HG02588 (cell line): ENCODE data around the gene TTC23L.
A peak's percentile ranks its signal among the peaks of the same experiment; 100 is the strongest.

Experiments used
- ATAC-seq: cut with Tn5 transposase; IDR thresholded peaks from one replicate; pipeline ENCODE4 v1.9.1; 2021; ENCODE audit warnings: mild to moderate bottlenecking, moderate library complexity; ENCODE audit not compliant: unreplicated experiment

The TTC23L gene

DNA sequence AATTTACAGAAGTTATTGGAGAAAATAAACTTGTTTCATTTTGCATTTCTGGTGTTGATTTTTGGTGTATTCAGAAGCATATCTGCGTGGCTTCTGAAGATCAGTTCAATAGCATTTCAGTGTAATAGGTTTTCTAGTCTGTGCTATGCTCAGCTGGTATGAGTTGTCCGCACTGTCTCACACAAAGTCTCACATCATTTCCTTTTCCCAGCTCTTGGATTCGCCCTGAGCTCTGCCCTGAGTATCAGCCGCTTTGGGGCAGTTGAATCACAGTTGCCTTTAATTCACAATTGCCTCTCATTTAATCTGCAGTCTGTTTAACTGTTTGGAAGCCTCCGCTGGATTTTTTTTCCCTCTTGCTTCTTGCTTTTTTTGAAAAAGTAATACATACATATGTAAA lies 6.4 kb upstream of the TTC23L start:
- no peak for ATAC-seq

DNA sequence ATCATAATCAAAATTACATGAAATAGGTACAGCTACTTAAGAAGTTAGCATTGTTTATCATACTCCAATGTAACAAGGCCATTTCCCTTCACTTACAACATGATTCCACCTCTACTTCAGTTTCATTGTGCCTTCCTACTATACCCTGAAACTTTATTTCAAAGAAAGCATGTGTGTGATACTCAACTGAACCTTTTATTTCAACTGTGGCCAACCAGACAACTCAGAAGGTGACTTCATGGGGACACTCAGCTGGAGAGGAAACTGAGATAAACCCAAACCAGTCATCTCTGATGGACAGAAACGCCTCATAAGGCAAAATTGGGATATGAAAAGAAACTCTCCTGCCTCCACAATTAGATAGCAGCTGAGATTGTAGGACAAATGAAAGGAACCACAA lies 5.9 kb upstream of the TTC23L start:
- ATAC-seq, result no peak

DNA sequence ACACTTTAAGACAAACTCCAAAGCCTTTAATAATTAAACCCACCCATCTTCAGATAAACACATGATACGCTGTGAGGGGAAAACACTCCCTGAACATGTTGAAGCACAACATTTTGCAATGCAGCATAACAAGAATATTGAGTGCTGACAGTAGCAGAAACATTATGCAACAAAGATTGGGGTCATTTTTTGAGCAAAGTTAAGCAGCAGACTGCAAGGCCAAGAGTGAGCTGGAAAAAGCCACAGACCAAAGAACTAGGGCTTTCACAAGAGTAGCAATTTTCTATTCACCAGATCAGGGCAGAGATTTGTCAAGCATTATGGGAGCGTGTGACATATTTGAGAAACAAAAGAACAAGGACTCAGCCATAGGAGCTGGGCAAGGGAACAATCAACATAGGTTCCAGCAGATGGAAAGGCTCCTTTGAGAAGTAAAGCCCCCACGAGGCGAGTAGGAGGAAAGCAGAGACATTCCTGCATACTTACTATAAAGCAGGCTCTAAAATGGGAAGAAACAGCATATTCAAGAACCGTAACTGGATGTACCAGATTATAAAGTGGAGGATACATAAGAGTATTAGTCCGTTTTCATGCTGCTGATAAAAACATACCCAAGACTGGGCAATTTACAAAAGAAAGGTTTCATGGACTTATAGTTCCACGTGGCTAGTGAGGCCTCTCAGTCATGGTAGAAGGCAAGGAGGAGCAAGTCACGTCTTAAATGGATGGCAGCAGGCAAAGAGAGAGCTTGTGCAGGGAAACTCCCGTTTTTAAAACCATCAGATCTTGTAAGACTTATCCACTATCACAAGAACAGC lies 4.8 kb upstream of the TTC23L start:
- no peak for ATAC-seq

DNA sequence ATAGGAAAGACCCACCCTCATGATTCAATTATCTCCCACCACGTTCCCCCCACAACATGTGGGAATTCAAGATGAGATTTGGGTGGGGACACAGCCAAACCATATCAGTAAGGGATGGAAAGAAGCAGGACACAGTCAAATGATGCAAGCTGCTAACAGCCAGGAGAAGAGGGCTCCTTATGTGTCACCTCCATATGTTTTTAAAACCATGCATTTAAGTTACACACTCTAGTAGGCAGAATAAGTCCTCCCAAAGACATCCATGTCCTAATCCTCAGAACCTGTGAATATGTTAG lies 4.2 kb upstream of the TTC23L start:
- ATAC-seq, result no peak

DNA sequence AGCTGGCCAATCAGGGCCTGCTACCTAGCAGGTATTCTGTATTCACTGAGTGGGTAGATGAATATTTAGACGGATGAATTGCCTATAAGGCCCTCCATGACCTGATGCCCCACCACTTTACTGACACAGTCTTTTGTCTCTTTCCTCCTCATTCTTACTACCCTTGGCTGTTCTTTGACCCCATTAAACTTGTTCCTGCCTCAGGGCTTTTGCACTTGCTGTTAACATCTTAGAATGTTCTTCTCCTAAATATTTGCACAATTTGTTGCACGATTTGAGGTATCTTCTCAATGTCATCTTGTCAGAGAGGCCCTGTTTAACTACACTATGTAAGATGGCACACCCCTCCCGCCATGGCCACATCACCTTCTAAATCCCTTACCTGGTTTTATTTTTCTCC lies 3.3 kb upstream of the TTC23L start:
- ATAC-seq, result no peak

DNA sequence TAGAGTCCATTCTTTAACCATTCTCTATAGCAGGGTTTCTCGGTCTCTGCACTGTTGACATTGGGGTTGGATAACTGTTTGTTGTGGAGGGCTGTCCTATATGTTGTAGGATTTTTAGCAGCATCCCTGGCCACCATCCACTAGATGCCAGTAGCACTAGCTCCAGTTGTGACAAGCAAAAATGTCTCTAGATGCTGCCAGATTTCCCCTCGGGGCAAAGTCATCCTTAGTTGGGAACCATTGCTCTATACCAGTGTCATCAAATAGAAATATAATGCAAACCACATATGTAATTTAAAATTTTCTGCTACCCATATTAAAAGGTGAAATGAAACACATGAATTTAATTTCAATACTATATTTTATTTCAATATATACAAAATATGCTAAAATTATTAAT lies 2.9 kb downstream of the TTC23L start:
- ATAC-seq, result no peak

DNA sequence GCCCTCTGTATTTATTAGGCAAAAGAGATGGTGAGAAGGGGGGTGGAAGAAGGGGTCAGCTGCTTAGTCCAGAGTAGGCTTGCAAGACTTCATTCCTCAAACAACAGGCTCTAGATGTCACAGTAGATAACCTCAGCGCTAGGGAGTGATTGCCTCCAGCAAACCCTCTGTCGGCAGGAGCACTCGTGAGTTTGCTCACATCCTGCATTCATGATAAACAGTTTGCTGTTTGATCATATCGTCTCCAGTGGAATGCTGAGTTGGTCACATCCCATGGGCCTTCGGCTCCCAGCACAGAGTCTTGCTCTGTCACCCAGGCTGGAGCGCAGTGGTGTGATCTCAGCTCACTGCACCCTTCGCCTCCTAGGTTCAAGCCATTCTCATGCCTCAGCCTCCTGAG lies 3.6 kb downstream of the TTC23L start:
- ATAC-seq, result no peak

DNA sequence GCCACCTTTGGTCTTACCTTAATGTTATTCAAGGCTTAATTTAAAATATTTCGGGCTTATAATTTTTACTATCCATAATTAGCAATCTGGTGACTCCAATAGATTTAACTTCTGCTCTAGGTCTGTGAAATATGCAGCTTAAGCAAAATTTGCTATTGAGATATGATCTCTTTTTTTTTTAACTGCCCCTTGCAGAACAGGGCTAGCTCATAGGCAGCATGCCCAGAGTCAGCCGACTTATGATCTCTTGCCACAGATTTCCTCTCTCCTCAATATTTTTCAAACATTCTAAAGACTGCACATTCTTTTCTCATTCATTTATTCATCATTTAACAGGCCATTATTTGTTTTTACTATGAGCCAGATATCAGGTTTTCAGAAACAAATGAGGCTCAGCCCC lies 4.5 kb downstream of the TTC23L start:
- no peak for ATAC-seq

DNA sequence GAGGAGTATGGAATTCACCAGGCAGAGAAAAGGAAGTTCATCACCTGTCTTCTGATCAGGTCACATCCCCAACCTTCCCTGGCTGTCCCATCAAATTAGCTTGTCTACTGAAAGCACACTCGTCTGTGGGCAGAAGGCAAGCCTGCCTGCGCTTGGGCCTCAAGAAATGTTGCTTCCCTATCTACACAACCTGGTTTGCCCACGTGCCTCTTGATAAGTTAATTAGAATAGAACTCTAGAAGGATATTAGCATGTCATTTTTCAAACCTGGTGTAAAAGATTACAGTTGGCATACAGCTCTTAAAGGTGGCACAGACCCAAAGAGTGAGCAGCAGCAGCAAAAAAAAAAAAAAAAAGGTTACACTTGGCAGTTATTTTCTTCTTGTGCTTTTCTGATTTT lies 5.1 kb downstream of the TTC23L start:
- no peak for ATAC-seq

DNA sequence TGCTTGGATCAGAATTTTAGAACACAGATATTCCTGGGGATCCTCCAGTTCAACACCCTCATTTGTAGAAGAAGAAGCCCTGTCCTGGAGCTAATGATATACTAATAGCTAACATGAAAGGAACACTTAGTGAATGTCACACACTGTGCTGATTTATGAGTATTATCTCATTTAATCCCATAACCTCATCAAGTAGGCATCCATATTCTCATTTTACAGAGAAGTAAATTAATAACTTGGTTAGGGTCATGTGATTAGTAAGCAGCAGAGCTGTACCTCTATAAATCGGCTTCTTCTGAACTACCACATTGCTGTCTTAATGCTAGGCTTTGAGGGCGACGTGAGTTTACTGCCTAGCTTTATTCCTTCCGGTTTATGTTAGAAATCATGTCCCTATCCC lies 6.0 kb downstream of the TTC23L start:
- no peak for ATAC-seq

DNA sequence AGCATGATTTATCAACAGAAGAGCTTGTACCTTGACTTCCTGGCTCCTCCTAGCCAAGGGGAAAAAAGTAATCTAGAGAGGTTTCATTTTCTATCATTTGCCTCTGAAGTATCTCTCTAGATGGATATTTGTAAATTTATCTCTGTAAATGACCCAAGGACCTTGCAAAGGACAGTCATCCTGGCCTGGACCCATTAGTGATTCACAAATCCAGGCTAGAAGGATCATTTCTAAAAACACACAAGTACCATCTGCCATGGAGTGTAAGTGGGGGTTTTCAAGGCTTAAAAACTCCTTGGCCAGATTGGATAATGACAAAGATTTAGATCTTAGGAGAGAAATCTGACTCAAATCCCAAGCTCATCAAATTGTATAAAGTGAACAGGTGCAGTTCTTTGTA lies 8.1 kb downstream of the TTC23L start:
- no peak for ATAC-seq

DNA sequence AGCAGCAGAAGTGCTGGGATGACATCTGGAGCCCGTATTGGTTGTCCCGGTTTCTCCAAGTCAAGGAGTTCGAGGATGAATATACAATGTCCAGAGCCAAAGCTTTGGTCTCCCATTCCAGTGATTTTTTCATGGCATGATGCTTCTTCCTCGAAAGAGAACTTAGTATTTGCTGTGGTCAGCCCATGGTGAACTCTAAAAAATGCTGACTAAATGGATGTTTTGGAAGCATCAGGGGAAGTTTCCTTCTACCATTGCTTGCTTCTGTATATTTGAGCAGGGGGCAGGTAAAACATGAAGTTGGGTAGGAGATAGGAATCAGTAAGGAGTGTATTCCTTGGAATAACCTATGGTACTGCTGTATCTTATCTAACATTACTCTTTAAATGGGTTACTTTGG lies 8.6 kb downstream of the TTC23L start:
- no peak for ATAC-seq

DNA sequence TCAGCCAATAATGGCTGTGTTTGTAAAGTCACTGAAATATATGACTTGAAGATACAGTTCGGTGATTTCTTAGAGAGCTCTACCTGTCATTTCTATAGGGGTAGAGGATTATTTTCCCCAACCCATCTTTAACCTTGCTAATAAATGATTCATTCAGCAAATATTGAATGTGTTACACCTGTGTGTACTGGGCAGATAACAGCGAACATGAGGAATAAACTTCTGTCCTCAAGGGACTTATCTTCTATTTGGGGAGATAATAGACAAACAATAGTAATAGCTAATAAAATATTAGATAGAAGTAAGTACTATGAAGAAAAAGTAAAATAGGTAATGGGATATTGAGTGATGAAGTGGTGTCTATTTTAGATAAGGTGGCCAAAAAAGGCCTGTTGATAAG lies 9.3 kb downstream of the TTC23L start:
- no peak for ATAC-seq

DNA sequence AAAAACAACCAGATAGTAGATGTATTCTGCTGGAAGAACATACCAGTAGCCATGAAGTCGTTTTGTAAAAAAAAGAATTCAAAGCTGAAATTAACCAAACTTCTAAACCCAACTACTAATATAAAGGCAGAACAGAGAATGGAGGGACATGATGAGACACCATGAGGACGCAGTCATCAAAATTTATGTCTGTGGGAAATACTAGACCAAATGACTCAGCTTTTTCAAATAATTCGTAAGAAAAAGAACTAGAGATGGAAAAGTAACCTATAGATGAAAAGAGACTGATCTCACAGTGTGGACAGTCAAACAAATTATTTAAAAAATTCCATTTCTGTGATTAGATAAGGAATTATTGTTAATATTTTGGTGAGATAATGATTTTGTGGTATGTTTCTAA lies 10.3 kb downstream of the TTC23L start:
- ATAC-seq, result no peak

DNA sequence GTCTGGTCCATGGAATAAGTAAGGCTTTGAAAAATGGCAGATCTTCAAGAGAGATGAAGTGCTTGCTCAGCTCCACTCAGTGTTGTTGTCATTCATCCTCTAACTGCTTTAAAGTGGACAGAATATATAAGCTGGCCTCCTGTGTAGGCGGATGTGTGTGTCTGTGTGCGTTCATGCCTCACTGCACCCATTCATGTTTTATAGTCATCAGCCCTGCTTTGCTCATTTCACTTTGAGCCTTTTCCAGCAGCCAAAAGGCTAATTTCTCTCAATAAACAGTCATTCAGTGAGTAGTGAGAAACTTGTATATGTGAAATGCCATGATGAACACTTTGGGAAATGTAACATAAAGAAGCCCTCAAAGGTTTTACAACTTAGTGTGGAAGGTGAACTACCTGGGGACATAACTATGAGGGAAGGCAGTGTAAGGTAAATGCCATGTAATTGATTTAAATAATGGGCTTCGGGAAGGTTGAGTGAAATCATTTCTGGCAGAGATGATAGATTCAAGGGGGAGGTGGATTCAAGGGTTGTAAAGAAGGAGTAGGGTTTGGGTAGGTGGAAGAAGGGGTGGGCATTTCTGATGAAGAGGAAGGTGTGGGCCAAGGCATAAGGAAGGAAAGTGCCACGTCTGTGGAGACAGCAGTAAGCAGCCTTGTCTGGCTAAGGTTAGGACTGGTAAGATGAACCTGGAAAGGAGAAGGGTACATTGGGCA lies 15.7 kb downstream of the TTC23L start:
- peak; percentile 92 for ATAC-seq

DNA sequence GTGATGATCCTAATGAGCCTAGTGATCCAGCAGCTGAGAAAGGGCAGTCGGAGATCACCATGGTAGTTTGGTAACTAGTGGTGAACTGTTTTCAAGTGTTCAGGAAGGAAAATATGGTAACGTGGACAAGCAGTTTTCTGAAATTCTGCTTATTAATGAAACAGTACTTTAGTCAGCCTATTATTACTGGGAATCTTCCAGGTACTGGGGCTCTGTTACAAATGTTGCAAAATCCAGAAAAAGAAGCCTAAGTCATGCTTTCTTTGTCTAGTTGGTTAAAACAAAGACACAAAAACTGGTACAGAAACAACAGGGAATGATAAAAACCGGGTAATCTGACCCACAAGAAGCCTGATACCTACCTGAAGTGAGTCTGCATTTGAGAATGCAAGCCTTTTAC lies 18.2 kb downstream of the TTC23L start:
- no peak for ATAC-seq

DNA sequence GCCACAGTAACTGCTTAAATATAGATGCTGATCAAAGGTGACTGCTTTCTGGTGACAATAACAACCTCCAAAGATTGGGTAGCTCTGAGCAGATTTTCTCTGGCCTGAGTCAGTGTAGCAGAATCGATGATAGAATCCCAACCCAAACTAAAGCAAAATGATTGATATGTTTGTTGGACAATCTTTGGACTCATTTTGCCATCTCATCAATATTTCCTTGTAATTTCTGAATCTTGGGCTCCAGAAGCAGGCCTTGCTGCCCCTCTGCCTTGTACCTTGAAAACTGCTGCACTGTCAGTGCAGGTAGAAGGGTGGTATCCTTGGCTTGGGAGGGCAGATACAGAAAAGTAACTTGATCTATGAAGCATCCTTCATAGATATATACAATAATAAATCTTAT lies 18.9 kb downstream of the TTC23L start:
- no peak for ATAC-seq

DNA sequence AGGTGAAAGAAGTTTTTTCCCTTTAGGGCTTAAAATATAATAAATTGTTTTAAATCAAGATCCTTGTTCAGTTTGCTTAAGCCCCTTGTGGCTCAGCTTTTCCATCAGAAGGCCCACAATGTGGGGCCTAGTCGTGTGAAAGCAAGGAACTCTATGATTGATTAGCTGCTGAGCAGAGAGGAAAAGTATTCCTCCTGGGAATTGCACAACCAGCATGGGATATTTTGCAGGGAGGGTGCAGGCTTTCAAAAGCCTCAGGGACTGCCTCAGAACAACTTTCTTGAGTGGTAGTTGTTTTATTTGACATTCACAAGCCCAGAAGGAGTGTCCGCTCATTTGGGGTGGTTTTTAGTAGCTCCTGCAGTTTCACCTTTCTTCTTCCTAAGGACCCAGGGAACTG lies 19.8 kb downstream of the TTC23L start:
- ATAC-seq, result no peak

DNA sequence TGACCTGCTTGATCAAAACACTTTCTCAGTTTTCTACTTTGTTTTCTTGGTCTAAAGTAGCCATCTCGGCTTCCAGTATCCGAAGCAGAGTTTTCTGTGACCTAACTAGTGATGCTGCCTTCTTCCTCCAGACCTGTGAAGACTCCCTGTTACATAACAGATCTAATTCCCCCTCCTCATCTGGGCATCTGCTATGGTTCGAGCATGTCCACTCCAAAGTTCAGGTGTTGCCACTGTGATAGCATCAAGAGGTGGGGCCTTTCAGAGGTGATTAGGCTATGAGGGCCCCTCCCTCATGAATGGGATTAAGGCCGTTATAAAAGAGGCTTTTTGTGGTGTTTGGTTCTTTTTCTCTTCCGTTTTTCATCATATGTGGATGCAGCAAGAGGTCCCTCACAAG lies 20.3 kb downstream of the TTC23L start:
- no peak for ATAC-seq

DNA sequence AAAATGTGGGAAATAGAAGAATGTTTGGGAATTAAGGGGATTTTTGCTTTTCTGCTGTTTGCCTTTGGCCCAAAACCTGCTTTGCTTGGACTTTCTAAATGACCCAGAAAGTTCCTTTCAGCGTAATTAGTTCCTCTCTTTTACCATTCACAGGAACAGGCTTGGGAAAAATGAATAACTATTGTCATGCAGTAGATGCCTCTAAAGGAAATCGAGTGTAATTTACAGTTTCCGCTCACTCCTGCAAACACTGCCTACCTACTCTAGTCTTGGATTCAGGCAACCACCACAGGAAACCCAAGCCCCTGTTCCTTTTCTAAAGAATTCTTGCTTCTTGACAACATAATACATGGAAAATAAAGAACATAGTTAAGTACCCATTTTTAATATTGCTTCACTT lies 25.0 kb downstream of the TTC23L start:
- no peak for ATAC-seq

DNA sequence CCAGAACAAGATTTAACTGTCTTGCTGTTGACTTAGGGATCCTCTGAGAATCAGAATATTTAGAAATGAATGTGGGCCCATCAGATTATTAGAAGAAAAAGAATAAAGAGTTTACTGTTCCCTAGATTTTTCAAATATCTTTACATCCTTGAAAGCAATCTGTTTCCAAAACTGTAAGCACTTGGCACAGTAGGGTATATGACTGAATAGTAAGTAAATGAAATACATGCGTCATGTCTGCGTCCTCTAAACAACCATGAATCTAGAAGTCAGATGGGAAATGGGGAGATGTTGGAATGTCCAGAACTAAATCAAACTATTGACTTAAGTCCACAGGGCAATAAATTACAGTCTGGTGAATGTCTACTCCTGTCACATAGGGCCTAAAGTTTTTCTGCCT lies 26.1 kb downstream of the TTC23L start:
- no peak for ATAC-seq

DNA sequence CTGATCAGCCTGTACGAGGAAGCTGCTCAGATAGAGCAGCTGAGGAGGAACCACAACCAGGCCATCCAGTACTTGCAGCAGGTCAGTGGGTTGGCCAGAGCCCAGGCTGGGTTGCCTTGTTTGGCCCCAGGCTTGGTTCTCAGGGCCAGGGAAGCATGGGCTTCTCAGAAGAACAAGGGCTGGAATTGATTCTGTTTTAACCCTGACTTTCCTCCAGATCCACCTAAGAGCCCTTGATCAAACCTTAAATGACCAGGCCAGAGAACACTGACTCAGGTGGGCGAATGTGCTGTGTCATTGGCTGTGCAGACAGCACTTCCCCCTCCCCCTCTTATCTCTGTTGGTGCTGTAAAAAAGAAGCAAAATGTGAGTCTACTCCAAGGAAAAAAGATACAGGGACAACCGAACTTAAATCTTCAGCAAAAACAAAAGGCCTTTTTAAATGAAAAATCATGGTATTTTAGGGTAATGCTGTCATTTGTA lies 28.1 kb downstream of the TTC23L start:
- no peak for ATAC-seq

DNA sequence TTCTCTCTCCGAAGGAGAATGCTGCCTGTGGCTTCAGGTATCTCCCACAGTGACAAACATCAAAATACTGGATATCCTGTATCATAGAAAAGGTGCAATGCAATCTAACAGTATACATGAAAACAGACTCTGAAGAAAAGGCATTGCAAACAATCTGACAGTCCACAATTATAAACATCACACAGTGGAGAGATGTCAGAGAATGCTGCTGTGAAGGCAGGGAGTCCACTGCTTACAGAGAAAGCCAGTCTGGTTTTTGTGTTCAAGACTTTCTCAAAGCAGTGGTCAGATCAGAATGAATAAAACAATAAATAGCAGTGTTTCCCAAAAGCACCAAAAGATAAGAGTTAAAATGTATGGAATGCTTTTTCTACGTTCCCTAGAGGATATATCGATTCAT lies 28.7 kb downstream of the TTC23L start:
- ATAC-seq, result no peak
